ELR (cell line): ENCODE data around the gene PRR23C.

Experiments used
- DNase-seq: peaks from one replicate; pipeline ENCODE4 v3.0.0-alpha.2; 2015; ENCODE audit warnings: low read depth

Gene PRR23C

GRCh38 chr3:138995706-138996105, 49.0 kb downstream of the PRR23C start:
- DNase-seq: no peak
